ENCODE measurements around the gene ELMO1. TPM values are rescaled to one million over a fixed set of nuclear protein-coding genes. Genes with fewer than 3 reads are reported as not detected.
A peak's percentile ranks its signal among the peaks of the same experiment; 100 is the strongest.

ELMO1 gene
- total RNA-seq, 2 donors from 2014 or later: 66.0 to 72.2 TPM

GRCh38 chr7:37449621-37450020 lies 957 bp upstream of the ELMO1 start:
- no peaks in the 10 kb centered on the region for H3K36me3 ChIP-seq
- no peaks in the 10 kb centered on the region for H3K27me3 ChIP-seq (replicated peaks; ENCODE audit: insufficient read depth)
- H3K9me3 ChIP-seq: no peaks in the 10 kb centered on the region
- no peak overlapping the region for H3K27ac ChIP-seq
- TF ChIP-seq, protein P1, sequence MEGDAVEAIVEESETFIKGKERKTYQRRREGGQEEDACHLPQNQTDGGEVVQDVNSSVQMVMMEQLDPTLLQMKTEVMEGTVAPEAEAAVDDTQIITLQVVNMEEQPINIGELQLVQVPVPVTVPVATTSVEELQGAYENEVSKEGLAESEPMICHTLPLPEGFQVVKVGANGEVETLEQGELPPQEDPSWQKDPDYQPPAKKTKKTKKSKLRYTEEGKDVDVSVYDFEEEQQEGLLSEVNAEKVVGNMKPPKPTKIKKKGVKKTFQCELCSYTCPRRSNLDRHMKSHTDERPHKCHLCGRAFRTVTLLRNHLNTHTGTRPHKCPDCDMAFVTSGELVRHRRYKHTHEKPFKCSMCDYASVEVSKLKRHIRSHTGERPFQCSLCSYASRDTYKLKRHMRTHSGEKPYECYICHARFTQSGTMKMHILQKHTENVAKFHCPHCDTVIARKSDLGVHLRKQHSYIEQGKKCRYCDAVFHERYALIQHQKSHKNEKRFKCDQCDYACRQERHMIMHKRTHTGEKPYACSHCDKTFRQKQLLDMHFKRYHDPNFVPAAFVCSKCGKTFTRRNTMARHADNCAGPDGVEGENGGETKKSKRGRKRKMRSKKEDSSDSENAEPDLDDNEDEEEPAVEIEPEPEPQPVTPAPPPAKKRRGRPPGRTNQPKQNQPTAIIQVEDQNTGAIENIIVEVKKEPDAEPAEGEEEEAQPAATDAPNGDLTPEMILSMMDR (IDR thresholded peaks at IDR 0.05): no peak
- ATAC-seq (ENCODE audit: insufficient number of reproducible peaks, low FRiP score, low read depth): no peak
- no peak for DNase-seq (ENCODE audit: low spot score)
- H3K4me1 ChIP-seq (ENCODE audit: control insufficient read depth in 1 of 2, low read depth in 2 of 2): peaks cover 0 to 9% of the 10 kb centered on the region in 2 donors
- H3K4me3 ChIP-seq: peak overlapping the region; percentile 92

DNA sequence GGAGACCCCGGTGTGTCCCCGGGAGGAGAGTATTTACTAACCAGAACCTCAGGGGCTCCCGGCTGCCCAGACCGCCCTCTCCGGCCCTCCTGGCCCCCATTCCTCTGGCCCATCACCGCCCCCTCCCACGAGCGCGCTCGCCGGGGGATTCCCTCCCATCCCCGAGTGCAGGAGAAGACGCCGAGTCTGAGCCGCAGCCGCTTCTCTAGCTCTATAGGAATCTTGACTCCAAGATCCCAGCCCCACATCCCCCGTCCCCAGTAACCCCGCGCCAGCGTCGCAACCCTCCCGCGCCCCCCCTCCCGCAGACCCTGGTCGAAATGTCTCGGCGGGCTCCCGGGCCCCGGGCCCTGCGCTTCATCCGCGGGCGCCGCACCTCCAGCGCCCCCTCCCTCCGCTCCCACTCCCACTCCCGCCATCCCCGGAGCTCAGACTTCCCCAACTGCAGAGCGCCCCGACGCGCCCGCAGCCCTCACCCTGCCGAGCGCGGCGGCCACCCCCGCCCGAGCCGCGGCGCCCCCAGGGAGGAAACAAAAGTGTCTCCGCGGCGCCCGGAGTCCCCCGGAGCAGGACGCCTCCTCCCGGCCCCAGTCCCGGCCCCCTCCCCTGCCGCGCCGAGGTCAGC lies 541 bp downstream of the ELMO1 start:
- Histone ChIP-seq H3K4me3 (peak overlapping the region; percentile 92), H3K27ac (peak overlapping the region; percentile 61 to 75), H3K9me3 (no peaks in the 10 kb centered on the region), H3K36me3 (no peaks in the 10 kb centered on the region), H3K4me1 (ENCODE audit: control insufficient read depth in 1 of 2, low read depth in 2 of 2) (peaks cover 0 to 9% of the 10 kb centered on the region in 2 donors), H3K27me3 (replicated peaks; ENCODE audit: insufficient read depth) (no peaks in the 10 kb centered on the region)
- DNase-seq (ENCODE audit: low spot score): no peak
- no peak for ATAC-seq (ENCODE audit: insufficient number of reproducible peaks, low FRiP score, low read depth)
- TF ChIP-seq, protein P1 (IDR thresholded peaks at IDR 0.05): no peak

DNA sequence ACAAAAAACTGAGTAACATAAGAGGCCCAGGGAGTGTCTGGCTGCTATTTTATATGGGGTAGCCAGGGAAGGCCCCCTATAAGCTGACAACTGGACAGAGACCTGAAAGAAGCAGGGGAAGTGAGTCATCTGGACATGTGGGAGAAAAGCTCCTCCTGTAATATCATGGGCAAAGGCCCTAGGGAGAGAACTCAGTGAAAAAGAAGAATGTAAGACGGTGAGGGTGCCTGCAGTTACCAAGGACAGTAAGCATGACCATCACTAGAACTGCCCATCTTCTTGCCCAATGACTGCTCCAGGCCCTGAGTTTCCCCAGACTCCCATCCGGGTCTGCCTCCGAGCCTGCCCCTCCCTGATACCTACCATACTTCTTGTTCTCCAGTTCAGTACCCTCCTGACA lies 2.3 kb downstream of the ELMO1 start:
- ATAC-seq (ENCODE audit: insufficient number of reproducible peaks, low FRiP score, low read depth) (no peak), DNase-seq (ENCODE audit: low spot score) (no peak)
- peaks cover 0 to 9% of the 10 kb centered on the region in 2 donors for H3K4me1 ChIP-seq (ENCODE audit: control insufficient read depth in 1 of 2, low read depth in 2 of 2)
- H3K4me3 ChIP-seq: no peak overlapping the region
- TF ChIP-seq, protein P1 (IDR thresholded peaks at IDR 0.05): no peak
- no peak overlapping the region for H3K27ac ChIP-seq
- H3K36me3 ChIP-seq: no peaks in the 10 kb centered on the region
- H3K9me3 ChIP-seq: no peaks in the 10 kb centered on the region
- H3K27me3 ChIP-seq (replicated peaks; ENCODE audit: insufficient read depth): no peaks in the 10 kb centered on the region

DNA sequence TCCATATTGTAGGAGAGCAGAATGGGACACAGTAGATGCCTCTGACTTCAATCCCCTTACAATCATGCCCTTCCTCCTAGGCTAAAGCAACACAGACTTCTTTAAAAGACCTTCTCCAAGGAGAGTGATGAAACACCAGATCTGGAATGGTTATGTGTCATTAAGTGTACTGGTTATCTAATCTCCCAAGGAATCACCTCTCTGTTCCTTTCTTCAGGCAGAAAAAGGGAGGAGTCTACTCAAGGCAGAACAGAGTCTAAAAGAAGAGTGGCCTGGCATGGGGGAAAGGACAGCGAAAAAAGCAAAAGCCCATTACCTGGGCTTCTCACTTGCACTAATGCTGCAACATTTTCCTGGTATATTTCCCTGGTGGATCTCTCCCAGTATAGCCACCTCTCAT lies 2.9 kb downstream of the ELMO1 start:
- TF ChIP-seq, protein P1 (IDR thresholded peaks at IDR 0.05): no peak
- Histone ChIP-seq H3K27me3 (replicated peaks; ENCODE audit: insufficient read depth) (no peaks in the 10 kb centered on the region), H3K4me3 (no peak overlapping the region), H3K4me1 (ENCODE audit: control insufficient read depth in 1 of 2, low read depth in 2 of 2) (peaks cover 0 to 9% of the 10 kb centered on the region in 2 donors), H3K27ac (no peak overlapping the region), H3K36me3 (no peaks in the 10 kb centered on the region), H3K9me3 (no peaks in the 10 kb centered on the region)
- DNase-seq (ENCODE audit: low spot score) (no peak), ATAC-seq (ENCODE audit: insufficient number of reproducible peaks, low FRiP score, low read depth) (no peak)

DNA sequence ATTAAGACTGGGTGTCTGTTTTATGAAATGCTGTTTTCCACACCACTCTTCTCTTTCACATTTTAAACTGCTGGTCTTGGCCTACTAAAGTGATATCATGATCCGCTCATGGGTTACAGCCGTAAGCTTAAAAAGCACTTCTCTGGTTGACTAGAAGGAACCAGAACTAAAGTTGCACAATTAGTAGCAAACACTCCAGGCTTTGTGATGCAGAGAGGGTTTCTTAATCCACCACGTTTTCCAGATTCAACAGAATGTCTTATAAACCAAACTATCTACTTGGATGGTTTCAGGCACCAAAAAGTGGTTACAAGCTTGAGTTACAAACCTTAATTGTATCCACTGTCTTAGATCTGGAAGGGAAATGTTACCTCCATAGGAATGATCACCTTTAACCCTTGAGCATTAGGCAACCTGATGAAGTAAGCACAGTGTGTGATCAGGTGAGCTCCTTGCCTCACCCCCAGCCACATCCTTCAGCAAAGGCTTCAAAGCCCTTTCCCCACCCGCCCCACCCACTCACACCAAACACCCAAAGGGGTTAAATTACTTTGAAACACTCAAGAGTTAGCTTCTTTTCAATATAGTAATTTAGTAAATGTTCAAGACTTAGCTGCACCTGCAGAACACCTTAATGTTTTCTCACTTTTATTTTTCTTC lies 3.5 kb downstream of the ELMO1 start:
- no peaks in the 10 kb centered on the region for H3K27me3 ChIP-seq (replicated peaks; ENCODE audit: insufficient read depth)
- ATAC-seq (ENCODE audit: insufficient number of reproducible peaks, low FRiP score, low read depth) (no peak), DNase-seq (ENCODE audit: low spot score) (no peak)
- H3K27ac ChIP-seq: no peak overlapping the region
- no peak overlapping the region for H3K4me3 ChIP-seq
- no peaks in the 10 kb centered on the region for H3K36me3 ChIP-seq
- H3K9me3 ChIP-seq: no peaks in the 10 kb centered on the region
- TF ChIP-seq, protein P1 (IDR thresholded peaks at IDR 0.05): no peak
- H3K4me1 ChIP-seq (ENCODE audit: control insufficient read depth in 1 of 2, low read depth in 2 of 2): peaks cover 0 to 9% of the 10 kb centered on the region in 2 donors

Measured in thoracic aorta (tissue), 2 donors.